GM21447 (cell line): ENCODE data around the gene CELA2B.

Experiments used
- ATAC-seq: cut with Tn5 transposase; IDR thresholded peaks from one replicate; pipeline ENCODE4 v1.9.1; 2021; ENCODE audit not compliant: unreplicated experiment

Gene CELA2B

GRCh38 chr1:15524021-15524282 is 48.0 kb downstream of the CELA2B start, which contains the start of gene CASP9:
Gene CASP9, minus strand, starts transcription at chr1:15524215. Its CDS starts 15 bp downstream, at chr1:15524200.
- no peak for ATAC-seq

GRCh38 chr1:15524283-15525049 is 48.6 kb downstream of the CELA2B start:
- ATAC-seq = peak; percentile 42

GRCh38 chr1:15525050-15526020 is 49.4 kb downstream of the CELA2B start:
- ATAC-seq = no peak

- ATAC-seq = no peak
Observed at GRCh38 chr1:15526021-15526489, 50.2 kb downstream of the CELA2B start.

GRCh38 chr1:15526490-15527339 is 50.8 kb downstream of the CELA2B start, which contains the start of gene DNAJC16:
Gene DNAJC16, plus strand, starts transcription at chr1:15526848. Its CDS starts 2,258 bp downstream, at chr1:15529106.
- peak; percentile 43 for ATAC-seq

- no peak for ATAC-seq
Observed at GRCh38 chr1:15531003-15531402, 55.1 kb downstream of the CELA2B start.

GRCh38 chr1:15531682-15532081 is 55.8 kb downstream of the CELA2B start:
- ATAC-seq = no peak

GRCh38 chr1:15538771-15539170 is 62.9 kb downstream of the CELA2B start:
- no peak for ATAC-seq

GRCh38 chr1:15540186-15540585 is 64.3 kb downstream of the CELA2B start:
- no peak for ATAC-seq
